HG03520 (cell line): ENCODE measurements around the gene PROM2.

ENCODE experiments used
- ATAC-seq: cut with Tn5 transposase; IDR thresholded peaks from one replicate; pipeline ENCODE4 v1.9.1; 2021; ENCODE audit warnings: mild to moderate bottlenecking, moderate library complexity; ENCODE audit not compliant: unreplicated experiment

The PROM2 gene

DNA sequence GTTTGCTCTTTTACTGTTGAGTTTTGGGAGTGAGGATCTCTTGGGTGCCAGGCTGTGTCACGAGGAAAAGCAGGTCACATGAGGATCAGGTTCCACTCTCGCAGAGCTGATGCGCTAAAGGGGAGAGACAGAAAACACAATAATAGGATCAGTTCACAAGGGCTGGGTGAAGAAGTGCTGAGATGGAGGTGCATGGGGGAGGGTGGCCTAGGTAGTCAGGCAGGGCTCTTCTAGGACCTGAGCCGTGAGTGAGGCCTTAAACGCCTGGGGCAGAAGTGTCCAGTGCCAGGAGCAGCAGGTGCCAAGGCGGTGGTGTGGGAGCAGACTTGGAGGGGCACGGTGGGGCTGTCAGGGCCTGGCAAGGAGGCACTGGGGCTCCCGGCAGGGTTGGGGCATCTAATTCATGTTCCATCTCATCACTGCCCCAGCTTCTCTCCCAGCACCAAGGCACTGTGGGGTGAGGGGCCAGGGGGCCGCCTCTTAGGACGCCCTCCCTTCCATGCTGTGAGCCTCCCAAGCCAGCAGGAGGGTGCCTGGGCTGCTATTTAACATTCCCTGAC, 32.2 kb downstream of the PROM2 start:
- no peak for ATAC-seq

DNA sequence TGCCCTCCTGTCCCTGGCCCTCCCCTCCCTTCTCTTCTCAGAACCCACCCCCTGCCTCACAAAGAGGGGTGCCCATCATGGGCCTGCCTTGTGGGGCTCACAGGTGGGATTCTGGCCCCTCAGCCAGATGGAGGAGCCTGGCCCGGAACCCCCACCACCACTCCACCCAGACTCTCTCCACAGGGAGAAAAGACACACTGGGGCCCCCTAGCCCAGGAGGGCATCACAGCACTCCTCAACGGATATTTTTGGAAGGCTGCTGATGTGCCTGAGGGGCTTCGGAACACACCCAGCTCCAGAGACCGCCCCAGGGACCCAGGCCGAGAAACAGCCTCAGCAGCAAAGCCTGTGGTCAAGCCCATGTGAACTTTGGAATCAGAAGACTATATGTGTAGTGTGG, 32.8 kb downstream of the PROM2 start:
- ATAC-seq = no peak

DNA sequence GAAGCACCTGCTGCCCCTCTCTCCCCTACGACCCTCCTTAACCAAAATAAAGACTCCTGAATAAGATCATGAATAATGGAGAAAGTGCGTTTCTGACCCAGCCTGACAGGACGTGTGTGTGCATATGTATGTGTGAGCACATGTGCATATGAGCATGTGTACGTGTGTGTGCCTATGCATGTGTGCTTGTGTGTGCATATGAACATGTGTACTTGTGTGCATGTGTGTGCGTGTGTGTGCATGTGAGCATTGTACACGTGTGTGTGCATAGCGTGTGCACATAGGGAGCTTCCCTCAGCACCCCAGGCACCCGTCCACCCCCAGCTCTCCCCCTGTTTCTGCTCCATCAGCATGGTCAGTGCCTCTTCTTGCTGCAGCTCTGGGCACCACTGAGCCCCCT, 33.6 kb downstream of the PROM2 start:
- ATAC-seq = no peak

DNA sequence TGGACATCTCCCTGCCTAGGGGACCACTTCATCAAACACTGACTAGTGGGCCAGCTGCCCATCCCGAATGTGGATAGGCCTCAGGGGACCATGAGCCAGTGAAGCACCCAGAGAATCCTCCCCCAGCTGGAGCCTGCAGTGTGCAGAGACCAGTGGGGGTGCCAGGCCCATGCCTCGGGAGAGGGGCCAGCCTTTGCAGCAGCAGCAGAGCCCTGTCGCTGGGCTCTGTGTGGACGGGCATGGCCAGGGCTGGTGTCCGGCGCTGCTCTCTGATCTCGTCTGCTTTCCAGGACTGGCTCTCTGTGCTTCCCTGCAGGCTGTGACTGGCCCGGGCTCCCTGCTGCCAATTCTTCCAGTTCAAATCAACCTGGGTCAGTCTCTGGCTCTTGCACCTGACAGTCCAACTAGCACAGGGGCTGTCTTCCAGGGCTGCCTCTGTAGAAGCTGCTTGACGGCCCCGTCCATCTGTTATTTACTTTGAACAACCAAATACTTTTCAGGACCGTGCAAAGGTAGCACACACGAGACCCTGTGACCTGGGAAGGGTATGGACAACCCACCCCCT, 34.3 kb downstream of the PROM2 start:
- no peak for ATAC-seq

DNA sequence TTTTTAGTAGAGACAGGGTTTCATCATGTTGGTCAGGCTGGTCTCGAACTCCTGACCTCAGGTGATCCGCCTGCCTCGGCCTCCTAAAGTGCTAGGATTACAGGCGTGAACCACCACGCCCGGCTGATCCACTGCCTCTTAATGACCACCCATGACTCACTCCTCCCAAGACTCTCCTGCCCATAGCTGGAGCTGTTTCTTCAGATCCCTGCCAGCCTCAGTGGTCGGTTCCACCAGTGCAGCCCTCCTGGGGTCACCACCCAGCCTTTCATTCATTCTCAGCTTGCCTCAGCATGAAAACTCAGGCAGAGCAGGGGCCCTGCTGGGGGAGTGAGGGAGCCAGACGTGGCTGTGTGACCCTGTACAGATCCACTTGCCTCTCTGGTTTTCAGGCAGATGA, 35.4 kb downstream of the PROM2 start:
- ATAC-seq = no peak

DNA sequence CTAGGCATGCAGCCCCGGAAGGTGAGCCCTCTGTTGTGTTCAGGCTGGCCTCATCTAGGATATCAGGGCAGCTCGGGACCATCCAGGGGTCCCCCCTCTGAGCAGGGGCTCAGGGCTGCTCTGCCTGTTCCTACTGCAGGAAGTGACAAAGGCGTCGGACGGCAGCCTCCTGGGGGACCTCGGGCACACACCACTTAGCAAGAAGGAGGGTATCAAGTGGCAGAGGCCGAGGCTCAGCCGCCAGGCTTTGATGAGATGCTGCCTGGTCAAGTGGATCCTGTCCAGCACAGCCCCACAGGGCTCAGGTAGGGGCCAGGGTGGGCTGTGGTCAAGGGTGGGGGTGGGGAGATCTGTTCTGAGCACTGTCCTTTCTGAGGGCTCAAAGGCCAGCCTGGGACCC, 36.0 kb downstream of the PROM2 start:
- no peak for ATAC-seq

DNA sequence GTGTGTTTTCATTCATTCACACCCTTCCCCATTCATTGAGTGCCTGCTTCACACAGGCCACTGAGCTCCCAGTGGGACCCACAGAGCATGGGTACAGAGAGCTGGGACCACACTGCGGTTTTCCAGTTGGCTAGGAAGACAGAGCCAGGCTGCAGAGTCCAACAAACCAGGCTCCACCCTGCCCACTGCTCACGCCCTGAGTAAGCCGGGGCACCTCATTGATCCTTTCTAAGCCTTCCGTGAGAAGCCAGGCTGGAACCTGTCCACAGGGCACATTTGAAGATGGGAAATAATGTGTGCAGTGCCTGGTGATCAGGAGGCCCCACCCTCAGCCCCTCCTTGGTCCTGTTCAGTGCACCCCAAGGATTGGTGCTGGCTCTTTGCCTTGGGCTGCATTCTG, 36.4 kb downstream of the PROM2 start:
- ATAC-seq = no peak

DNA sequence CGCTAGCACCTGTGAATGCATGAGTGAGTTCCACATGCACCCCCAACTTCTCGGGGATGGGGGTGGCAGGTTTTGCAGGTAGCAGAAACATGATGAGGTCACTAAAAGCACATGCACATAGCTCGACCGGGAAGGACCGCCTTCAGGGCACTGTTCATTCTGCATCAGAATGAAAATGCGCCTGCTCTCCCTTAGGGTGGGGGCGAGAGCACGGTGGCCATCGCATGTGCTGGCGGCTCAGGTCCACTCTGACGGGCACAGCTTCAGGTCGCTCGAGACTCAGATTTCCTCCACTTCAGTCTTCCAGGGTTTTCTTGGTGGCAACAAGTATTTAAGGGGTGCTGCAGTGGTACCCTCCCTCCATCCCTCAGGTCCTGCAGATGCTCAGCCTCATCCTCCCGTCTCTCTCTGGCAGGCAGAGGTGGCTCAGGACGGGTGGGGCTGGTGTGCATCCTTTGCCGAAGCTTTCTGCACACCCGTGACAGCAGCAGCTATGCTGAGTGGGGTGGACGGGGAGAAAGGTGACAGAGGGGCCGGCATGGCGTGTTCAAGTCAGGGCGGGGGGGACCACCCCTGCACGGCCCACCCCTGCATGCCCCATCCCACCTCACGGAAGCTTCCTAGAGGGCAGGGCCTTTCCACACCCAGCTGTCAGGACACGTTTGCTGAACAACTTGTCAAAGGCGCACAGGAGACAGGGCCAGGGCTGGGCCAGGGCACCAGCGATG, 37.7 kb downstream of the PROM2 start:
- ATAC-seq = no peak

DNA sequence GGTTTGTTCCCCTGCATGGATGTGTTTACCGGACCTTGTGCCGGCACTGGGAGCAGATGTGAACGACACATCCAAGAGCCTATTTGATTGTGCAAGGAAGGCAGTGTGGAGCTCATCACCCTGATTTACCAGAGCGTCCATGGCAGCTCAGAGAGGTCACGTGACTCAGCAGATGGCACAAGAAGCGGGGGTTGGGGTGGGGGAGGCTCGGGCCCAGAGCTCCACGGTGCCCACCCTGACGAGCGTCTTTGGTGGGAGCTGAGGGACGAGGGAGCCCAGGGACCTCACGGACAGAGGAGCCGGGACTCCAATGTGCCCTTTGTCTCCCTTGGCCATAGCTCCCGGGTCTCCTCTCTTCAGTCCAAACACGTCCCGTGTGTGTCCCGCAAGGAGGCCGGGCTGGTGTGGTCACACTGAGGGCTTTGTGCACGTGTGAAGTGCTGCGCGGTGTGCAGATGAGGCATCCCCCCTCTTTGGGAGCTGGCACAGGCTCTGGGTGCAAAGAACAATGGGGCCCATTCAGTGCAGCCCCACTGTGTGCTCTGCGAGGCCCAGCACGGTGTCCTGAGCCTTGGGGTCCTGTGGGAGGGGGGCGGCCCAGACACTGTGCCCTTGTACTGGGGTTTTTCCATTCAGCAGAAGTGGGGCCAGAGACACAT, 38.4 kb downstream of the PROM2 start:
- ATAC-seq = no peak

DNA sequence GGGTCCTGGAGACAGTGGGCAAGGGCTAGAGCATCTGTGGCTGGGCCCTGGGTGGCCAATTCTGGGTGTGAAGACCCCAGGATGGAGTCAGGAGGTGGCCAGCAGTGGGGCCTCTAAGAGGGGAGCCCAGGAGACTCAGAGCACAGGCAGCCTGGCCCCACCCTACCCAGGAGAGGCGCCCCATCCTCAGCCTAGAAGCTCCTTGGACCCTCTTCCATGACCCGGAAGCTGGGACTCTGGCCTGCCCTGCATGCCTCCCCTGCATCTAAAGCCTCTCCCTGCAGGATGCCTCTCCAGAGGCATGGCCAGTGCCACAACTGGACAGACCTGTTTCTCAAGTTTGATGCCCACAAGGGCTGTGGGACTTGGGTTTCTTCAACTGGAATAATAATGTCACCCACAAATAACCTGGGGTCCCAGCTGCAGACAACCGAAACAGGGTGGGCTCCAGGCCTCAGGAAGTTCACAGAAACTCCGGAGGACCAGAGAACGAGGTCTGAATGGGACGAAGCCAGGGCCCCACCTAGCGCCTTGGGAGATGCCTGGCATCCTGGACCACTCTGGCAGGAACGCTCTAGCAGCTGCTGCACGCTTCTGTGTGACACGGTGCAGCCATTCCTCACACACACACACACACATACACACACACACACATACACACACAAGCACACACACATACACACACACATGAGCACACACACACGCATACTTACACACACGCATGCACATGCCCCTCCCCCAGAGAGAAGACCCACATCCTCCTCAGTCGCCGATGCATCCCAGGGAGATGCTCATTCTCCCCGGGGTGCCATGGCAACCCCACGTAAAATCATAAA, 39.3 kb downstream of the PROM2 start:
- no peak for ATAC-seq

DNA sequence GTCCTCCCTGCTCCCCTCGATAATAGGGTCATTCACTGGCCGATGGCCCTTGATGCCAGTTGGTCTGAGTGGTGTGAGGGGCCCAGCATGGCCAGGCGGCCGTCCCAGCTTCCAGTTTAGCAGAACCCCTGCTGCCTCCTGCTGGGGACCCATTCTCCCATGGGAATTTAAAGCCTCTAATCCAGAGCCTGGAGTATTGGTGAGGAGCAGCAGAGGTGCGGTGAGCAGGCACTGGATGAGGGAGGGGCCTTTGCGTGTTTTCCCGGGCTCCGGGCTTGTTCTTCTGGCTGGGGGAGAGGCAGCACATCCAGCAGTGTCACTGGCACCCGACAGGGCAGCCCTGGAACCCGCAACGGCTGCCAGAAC, 40.3 kb downstream of the PROM2 start:
- ATAC-seq = no peak

DNA sequence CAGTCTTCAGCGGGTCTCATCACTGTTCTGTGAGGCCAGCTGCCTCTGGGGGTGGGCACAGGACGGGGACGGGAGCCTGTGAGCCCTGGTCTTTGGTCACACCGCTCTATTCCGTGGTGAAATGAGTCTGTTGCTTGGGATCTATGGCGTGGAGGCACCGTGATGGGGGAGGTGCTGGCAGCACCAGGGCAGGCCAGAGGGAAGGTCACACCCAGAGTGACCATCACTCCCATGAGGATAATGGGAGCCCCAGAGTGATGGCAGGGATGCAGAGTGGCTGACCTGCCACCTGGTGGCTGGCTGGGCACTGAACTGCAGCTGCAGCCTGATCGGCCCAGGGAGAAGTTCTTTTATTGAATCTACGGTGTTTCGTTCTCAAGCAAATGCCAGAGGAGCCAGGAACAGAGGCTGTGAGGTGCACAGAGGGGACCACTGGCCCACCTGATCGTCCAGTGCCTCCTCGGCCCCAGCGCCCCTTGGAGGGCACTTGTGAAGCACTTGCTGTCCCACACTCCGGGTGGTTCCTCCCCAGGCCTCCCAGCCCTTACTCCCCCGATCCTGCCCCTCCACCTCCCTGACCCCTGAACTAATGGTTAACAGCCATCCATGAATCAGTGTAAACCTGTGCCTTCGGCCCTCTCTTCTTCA, 40.8 kb downstream of the PROM2 start:
- no peak for ATAC-seq

DNA sequence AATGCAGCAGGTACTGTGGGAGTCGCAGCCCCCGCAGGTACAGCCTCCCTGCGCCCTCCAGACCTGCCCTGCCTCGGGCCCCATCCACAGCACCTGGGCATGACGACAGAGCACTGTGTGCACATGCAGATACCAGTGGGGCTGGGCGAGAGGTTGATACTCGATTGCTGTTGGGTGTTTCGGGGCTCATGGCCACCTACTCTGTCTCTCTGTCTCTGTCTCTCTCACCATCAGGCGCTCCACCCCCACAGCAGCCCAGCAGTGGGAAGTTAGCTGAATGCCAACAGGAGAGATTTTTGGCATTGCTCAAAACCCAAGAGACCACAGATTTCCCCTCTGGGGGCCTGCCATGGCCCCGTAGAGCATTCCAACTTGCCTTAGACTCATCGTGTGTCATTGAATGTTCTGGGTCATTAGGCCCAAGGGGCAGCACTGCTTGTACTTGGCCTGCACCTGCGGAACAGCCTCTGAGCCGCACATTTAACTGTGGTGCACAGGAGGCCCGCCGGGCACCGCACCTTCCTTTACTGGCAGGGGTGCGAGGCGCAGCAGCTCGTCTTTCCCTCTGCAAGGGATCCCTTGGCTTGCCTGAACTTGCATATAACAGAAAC, 41.7 kb downstream of the PROM2 start:
- no peak for ATAC-seq

DNA sequence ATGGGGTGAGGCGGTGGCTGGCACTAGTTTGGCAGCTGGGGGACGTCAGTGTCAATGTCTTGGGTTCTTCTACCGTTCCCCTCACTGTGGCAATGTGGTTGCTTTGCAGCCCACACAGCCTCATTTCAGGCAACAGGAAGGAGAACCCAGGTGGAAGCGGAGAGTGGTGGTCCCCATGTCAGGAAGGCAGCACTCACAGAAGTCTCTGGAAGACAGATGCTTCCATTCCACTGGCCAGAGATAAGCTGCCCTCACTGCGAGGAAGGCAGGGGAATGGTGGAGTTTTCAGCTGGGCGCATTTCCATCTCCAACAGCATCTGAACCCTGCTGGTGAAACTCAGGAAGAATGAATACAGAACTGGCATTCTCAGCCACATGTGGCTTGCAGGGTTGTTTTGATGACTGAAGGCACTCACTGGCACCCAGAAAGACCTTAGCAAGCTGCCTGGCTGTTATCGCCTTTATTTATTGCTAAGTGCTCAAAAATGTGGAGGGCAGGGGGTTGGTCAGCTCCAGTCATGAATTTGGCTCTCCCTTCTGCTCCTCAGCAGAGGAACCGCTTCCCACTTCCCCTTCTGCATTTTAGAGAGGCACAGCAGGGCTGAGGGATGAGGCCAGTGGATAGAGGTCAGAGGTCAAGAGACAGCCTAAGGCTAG, 42.3 kb downstream of the PROM2 start:
- ATAC-seq = no peak

DNA sequence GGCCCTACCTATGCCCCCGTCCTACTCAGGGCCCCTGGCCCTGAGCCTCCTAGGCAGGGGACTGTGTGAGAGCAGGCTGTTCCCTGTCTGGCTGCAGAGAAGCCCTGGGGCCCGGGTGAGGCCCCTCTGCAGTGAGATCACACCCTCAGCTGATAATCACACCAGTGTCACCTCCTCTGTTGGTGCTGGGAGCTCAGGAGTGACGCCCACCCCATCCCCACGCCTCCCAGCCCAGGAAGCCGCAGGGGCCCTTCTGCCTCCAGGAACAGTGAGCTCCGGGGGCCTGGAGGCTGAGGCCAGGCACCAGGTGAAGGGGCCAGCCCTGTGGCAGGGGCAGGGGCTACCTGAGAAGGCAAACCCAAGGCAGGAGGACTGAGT, 42.9 kb downstream of the PROM2 start:
- no peak for ATAC-seq

DNA sequence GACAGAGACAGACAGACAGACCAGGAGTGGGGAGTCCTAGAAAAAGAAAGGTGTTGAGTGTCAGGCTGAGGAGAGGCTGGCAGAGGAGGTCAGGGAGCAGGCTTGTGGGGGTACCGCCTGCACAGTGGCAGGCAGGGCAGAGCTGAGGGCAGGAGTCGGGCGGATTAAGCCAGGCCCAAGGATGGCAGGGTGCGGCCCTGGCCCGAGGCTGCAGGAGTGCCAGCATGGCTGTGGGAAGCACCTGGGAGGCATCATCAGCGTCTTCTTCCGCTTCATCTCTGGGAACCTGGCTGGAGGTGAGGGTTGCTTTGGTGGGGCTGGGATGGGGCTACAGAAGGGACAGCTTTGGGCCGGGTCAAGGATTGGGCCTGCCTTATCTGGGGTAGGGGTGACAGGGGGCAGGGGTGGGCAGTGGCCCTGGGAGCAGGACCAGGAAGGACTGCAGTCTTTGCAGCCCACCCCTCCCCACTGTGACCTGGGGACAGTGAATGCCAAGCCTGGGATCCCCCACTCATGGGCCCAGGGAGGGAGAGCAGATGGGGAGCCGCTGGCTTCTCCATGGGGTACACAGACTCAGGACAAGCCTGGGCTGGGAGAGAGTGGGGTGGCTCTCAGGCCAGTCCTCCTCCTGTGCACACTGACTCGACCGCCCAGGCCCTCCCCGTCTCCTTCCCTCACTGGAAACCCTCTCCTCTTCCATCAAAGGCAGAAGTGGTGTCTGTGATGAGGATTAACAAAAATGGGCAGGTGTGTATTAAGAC, 43.6 kb downstream of the PROM2 start:
- ATAC-seq = no peak

DNA sequence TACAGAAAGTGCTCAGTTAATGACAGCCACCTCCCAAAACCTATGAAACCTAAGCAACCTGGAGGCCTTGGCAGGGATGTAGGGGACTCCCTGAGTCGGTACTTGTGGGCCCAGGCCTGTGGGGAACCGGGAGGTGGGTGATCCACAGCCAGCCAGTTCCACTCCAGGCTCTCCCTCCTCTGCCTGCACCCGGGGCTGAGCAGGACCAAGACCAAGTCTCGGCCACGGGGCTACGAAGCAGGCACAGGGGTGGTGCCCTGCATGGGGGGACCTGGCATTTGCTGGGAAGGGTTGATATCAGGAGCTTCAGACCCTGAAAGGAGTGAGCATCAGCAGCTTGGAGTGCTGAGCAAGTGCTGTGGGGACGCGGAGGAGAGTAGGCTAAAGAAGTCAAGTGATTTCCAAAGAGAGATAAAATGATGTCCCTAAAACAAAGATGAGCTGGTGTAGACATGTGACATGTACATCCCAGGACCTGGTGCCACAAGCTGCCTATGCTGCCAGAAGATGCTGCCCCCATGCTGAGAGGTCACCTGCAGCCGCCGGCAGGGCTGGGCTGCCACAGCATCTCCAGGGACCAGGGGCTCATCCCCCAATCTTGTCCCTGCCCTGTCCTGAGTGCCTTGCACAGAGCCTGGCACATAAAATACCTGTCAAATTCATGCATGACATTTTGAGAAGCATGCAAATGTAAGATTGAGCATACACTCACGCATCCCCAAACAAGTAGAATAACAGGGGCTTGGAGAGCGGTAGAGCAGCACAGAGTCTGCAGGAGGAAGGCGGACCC, 44.4 kb downstream of the PROM2 start:
- ATAC-seq = no peak
